Measurements from ENCODE around the gene PIP4K2B.

DNA sequence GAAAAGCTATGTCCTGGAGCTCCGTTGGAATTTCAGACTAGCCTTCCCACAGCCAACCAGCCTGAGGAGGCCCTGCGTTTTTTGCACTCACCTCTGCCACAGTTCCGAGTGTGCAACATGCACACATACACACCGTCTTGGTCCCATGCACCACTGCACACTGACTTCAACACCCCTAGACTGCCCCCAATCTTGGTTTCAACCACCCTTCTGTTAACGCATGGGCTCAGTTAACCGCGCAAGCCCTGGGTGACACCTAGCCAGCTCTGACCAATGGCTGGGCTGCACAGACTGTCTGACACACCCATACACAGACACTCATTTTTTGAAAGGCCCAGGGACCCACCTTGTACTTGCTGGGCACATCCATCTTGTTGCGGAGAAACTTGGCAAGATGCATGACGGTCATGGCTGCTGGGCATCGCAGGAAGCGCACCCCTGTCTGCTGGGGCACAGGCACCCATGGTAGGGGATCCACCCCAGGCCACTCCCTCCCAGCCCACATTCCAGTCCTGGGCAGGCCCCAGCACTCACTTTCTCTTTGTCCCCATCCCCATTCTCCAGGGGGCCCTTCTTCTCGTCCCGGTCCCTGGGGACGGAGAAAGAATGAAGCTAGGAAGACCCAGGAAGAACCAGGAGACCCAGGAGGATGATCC lies 61.2 kb downstream of the PIP4K2B start:
- no peak for TF ChIP-seq EP300 (IDR thresholded peaks at IDR 0.05)
- TF ChIP-seq, protein P1, sequence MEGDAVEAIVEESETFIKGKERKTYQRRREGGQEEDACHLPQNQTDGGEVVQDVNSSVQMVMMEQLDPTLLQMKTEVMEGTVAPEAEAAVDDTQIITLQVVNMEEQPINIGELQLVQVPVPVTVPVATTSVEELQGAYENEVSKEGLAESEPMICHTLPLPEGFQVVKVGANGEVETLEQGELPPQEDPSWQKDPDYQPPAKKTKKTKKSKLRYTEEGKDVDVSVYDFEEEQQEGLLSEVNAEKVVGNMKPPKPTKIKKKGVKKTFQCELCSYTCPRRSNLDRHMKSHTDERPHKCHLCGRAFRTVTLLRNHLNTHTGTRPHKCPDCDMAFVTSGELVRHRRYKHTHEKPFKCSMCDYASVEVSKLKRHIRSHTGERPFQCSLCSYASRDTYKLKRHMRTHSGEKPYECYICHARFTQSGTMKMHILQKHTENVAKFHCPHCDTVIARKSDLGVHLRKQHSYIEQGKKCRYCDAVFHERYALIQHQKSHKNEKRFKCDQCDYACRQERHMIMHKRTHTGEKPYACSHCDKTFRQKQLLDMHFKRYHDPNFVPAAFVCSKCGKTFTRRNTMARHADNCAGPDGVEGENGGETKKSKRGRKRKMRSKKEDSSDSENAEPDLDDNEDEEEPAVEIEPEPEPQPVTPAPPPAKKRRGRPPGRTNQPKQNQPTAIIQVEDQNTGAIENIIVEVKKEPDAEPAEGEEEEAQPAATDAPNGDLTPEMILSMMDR (IDR thresholded peaks at IDR 0.05) = no peak
- no peak for TF ChIP-seq POLR2A (IDR thresholded peaks at IDR 0.05)

Measured in tibial nerve (tissue), 4 donors.